ENCODE data around the gene PIK3CB.

- TF ChIP-seq, protein P1, sequence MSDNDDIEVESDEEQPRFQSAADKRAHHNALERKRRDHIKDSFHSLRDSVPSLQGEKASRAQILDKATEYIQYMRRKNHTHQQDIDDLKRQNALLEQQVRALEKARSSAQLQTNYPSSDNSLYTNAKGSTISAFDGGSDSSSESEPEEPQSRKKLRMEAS (IDR thresholded peaks at IDR 0.05) = no peak
- TF ChIP-seq EP300 (IDR thresholded peaks at IDR 0.05; ENCODE audit: borderline replicate concordance) (no peak), EGR1 (IDR thresholded peaks at IDR 0.05) (no peak), TAF1 (IDR thresholded peaks at IDR 0.05; ENCODE audit: low read depth) (no peak), RAD21 (IDR thresholded peaks at IDR 0.05; ENCODE audit: low read depth) (no peak), FOXM1 (IDR thresholded peaks at IDR 0.05; ENCODE audit: borderline replicate concordance, low read depth) (no peak), REST (IDR thresholded peaks at IDR 0.05; ENCODE audit: low read depth) (no peak), TEAD4 (IDR thresholded peaks at IDR 0.05) (no peak), YY1 (IDR thresholded peaks at IDR 0.05; ENCODE audit: low read depth) (no peak)
Measured at GRCh38 chr3:138833899-138834595, 681 bp downstream of the PIK3CB start.

Data from Ishikawa (cell line).